Activated gamma-delta T cell treated with Interleukin-2 at 50 U/mL for 16 hours (primary cell): ENCODE measurements around the gene ZNF789.

Experiments
- DNase-seq: peaks from one replicate; pipeline ENCODE4 v3.0.0-alpha.2; 2020

Gene ZNF789

DNA sequence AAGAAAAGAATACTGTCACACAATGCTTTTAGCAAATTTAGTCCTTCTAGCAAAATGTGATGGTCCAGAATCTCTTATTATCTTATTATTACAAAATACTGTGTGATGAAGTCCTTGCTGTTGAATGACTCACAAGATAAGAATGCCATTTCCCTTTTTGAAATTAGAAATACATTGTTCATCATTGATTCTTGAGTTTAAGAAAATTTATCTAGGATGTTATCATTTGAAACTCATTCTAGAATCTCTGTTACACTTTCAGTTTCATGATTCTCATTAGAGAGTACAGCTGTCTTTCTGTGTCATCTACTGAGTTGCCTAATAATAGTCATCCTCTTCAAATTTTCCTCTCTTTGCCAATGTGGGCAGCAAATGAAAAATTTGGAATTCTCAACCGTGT lies 41.4 kb downstream of the ZNF789 start:
- no peak for DNase-seq

DNA sequence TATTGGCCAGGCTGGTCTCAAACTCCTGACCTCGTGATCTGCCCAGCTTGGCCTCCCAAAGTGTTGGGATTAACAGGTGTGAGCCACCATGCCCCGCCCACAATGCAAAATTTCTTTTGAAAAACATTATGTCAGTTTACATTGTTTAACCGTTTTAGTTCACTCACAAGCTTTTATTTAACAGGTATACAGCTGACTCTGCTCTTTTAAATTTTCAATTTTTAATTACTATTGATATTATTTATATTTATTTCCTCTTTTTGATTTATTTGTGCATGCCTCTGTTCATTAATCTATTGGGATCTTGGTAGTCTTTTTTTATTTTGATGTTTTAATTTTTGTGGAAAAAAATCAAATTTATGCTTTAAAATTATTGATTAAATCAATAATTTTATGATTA lies 48.7 kb downstream of the ZNF789 start:
- no peak for DNase-seq

DNA sequence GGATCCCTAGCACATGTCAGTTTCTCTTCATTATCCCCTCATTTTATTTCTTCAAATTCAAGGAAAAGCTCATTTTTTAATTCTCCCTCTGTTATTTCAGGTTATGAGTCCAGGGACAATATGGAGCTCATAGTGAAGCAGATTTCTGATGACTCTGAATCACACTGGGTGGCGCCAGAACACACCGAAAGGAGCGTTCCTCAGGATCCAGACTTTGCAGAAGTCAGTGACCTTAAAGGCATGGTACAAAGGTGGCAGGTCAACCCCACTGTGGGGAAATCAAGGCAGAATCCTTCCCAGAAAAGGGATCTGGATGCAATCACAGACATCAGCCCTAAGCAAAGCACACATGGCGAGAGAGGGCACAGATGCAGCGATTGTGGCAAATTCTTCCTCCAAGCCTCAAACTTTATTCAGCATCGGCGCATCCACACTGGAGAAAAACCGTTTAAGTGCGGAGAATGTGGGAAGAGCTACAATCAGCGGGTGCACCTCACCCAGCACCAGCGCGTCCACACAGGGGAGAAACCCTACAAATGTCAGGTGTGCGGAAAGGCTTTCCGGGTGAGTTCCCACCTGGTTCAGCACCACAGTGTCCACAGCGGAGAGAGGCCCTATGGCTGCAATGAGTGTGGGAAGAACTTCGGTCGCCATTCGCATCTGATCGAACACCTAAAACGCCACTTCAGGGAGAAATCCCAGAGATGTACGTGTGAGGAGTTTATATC lies 53.2 kb downstream of the ZNF789 start:
- no peak for DNase-seq

DNA sequence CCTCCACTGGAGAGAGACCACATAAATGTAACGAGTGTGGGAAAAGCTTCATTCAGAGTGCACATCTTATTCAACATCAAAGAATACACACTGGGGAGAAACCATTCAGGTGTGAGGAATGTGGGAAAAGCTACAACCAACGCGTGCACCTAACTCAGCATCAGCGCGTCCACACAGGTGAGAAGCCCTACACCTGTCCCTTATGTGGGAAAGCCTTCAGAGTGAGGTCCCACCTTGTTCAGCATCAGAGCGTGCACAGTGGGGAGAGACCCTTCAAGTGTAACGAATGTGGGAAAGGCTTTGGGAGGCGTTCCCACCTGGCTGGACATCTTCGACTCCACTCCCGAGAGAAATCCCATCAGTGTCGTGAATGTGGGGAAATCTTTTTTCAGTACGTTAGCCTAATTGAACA lies 58.7 kb downstream of the ZNF789 start:
- no peak for DNase-seq

DNA sequence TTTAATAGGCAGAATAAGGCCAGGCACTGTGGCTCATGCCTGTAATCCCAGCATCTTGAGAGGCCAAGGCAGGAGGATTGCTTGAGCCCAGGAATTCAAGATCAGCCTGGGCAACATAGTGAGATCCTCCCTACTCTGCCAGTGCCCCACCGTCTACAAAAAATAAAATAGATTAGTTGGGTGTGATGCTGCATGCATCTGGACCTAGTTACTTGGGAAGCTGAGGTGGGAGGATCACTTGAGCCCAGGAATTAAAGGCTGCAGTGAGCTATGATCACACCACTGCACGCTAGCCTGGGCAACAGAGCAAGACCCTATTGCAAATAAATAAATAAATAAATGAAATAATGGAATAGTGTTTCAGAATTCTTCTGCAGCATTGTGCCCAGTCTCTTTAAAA lies 63.0 kb downstream of the ZNF789 start:
- DNase-seq: no peak
